Suprapubic skin (tissue), 4 donors: ENCODE results near the gene TIAM1. TPM values are rescaled to one million over a fixed set of nuclear protein-coding genes. Genes with fewer than 3 reads are reported as not detected.

Experiments
- DNase-seq, 2 donors: peaks; one replicate each; pipeline ENCODE4 v3.0.0-alpha.2; 2019; ENCODE audit warnings: low spot score in 2 of 2
- H3K27ac ChIP-seq: fragments of 200-600 bp; sonication (generic); one replicate; pipeline ENCODE4 v1.5.1; 2019
- H3K27me3 ChIP-seq: fragments of 200-600 bp; sonication (generic); one replicate; pipeline ENCODE4 v1.5.1; 2019
- H3K36me3 ChIP-seq: fragments of 200-600 bp; sonication (generic); one replicate; pipeline ENCODE4 v1.5.1; 2019
- H3K4me1 ChIP-seq: fragments of 200-600 bp; sonication (generic); one replicate; pipeline ENCODE4 v1.5.1; 2019
- H3K4me3 ChIP-seq: fragments of 200-600 bp; sonication (generic); one replicate; pipeline ENCODE4 v1.5.1; 2019; ENCODE audit warnings: mild to moderate bottlenecking
- H3K9me3 ChIP-seq: fragments of 200-600 bp; sonication (generic); one replicate; pipeline ENCODE4 v1.5.1; 2019
- EP300 ChIP-seq: sonication (generic); formaldehyde crosslinking; IDR thresholded peaks from one replicate; pipeline ENCODE4 v1.6.1; 2017; ENCODE audit warnings: antibody characterized with exemption
- POLR2A ChIP-seq, 2 donors: fragments of 450-650 bp; IDR thresholded peaks; one replicate each; pipeline ENCODE4 v1.6.1; 2017; ENCODE audit warnings: antibody characterized with exemption in 2 of 2, mild to moderate bottlenecking in 2 of 2, moderate library complexity in 2 of 2
- POLR2AphosphoS5 ChIP-seq, 3 donors: sonication (generic); formaldehyde crosslinking; IDR thresholded peaks; one replicate each; pipeline ENCODE4 v1.6.1; 2017; ENCODE audit warnings: antibody characterized with exemption in 3 of 3
- WGBS: methylation state at CpG from one replicate; pipeline ENCODE4 v1.1.5; 2018; 5-methylcytosine and 5-hydroxymethylcytosine counted together
- total RNA-seq, 4 donors: library from RNA; depleted of rRNA; stranded (reverse); fragments of >200 nt; gene quantifications; one replicate each; pipeline ENCODE4 v1.1.0, GENCODE V29; 2016
- TF ChIP-seq, protein P1 (sequence below), 2 donors: fragments of 200-600 bp in 1 of 2; fragments of 450-650 bp in 1 of 2; sonication (generic) in 1 of 2; IDR thresholded peaks; one replicate each; pipeline ENCODE4 v1.5.1; 2016 to 2019; ENCODE audit warnings: antibody characterized with exemption in 2 of 2, mild to moderate bottlenecking in 1 of 2, moderate library complexity in 1 of 2

The TIAM1 gene
- total RNA-seq, 4 donors from 2014 or later: 71.9 to 135 (median 87.9) TPM

DNA sequence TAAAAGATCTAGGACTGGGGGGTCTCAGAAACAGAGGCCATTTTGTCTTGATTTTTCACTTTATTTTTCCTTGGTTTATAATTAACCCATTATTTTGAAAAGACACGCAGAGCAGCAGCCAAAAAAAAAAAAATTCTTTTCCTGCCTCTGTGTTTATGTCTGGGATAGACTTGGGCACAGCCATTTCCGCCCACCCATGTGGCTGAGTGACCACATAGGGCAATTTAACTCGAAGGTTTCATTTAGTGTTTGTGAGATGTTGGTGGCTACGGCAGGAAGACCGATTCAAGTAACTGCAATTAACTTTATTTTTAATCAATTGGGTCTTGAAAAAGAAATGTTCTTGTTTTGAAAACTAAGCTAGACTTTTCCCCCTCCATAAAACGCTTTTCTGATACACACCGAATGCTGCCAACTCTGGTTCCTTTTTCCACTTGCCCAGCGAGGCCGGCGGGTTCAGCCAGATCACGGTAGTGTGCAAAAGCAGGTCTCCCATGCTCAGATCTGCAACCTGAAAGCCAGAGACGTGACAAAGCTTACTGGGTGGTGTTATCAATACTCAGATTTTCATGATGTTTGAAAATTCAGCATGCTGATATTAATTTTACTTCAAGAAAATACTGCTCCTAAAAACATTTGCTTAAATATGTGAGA is 208.4 kb downstream of the TIAM1 start:
- Histone ChIP-seq H3K4me3 (no peak overlapping the region), H3K36me3 (peaks cover 17% of the 10 kb centered on the region), H3K4me1 (peaks cover 3% of the 10 kb centered on the region), H3K27ac (no peak overlapping the region), H3K9me3 (no peaks in the 10 kb centered on the region), H3K27me3 (no peaks in the 10 kb centered on the region)
- no peak for DNase-seq
- 72% methylated on average over 12 of the region's 12 CpGs for WGBS
- TF ChIP-seq POLR2AphosphoS5 (IDR thresholded peaks at IDR 0.05) (no peak), POLR2A (IDR thresholded peaks at IDR 0.05) (no peak), EP300 (no peak)
- TF ChIP-seq, protein P1, sequence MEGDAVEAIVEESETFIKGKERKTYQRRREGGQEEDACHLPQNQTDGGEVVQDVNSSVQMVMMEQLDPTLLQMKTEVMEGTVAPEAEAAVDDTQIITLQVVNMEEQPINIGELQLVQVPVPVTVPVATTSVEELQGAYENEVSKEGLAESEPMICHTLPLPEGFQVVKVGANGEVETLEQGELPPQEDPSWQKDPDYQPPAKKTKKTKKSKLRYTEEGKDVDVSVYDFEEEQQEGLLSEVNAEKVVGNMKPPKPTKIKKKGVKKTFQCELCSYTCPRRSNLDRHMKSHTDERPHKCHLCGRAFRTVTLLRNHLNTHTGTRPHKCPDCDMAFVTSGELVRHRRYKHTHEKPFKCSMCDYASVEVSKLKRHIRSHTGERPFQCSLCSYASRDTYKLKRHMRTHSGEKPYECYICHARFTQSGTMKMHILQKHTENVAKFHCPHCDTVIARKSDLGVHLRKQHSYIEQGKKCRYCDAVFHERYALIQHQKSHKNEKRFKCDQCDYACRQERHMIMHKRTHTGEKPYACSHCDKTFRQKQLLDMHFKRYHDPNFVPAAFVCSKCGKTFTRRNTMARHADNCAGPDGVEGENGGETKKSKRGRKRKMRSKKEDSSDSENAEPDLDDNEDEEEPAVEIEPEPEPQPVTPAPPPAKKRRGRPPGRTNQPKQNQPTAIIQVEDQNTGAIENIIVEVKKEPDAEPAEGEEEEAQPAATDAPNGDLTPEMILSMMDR (IDR thresholded peaks at IDR 0.05): no peak

DNA sequence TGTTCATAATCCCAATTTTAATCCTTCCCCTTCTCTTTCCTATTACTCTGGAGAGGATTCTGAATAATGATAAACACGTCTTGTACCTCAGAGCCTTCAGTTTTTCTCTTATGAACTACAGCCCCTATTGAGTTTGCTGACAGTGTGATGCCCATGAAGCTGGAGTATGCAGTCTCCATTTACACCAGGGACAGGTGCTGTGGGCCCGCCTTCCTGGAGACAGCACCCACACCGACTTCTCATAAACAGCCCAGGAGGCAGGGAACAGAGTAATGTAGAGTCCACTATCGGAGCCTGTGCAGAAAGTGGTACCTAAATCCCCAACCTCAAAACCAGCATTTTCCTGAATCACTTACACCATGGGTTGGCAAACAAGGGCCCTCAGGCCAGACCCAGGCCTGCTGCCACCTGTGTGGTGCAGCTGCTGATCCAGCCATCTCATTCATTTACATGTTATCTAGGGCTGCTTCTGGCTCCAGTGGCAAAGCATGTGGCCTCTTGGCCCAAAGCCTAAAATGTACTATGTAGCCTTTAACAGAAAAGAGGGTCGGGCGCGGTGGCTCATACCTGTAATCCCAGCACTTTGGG is 210.7 kb downstream of the TIAM1 start:
- 95% methylated on average over 7 of the region's 7 CpGs for WGBS
- no peak overlapping the region for H3K27ac ChIP-seq
- no peak for DNase-seq
- no peaks in the 10 kb centered on the region for H3K9me3 ChIP-seq
- TF ChIP-seq POLR2AphosphoS5 (IDR thresholded peaks at IDR 0.05) (no peak), EP300 (no peak), POLR2A (IDR thresholded peaks at IDR 0.05) (no peak)
- TF ChIP-seq, protein P1 (IDR thresholded peaks at IDR 0.05): no peak
- H3K4me3 ChIP-seq: no peak overlapping the region
- peaks cover 36% of the 10 kb centered on the region for H3K36me3 ChIP-seq
- H3K27me3 ChIP-seq: no peaks in the 10 kb centered on the region
- peaks cover 3% of the 10 kb centered on the region for H3K4me1 ChIP-seq

DNA sequence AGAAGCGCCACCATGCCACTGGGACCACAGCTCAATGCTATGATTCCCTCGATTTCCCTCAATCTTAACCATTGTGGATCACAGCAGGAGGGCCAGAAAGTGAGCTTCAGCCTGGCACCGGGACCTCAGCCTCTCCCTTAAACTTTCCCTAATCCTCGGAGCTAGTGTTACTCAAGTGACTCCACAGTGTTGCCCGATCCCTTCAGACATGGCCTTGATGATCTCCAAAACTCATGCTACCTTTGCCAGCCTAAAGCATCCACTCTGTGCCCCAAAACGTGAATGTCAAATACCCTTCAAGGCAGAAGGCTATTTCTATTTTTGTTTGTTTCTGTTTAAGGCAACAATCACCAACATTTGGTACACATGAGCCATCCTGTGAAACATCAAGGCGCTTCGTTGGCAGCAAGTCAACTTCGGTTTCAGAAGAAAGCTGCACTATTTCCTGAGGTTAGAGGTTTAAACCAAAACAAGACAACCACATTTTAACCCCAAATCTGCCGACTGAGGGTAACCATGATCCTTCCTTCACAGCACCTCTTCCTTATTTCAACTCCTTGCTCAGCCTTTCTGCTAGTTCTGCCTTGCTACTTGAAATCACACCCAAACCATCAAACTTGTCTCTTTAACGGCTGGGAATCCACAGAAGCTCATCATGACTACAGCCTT is 211.4 kb downstream of the TIAM1 start:
- no peak for TF ChIP-seq EP300
- TF ChIP-seq POLR2AphosphoS5 (IDR thresholded peaks at IDR 0.05): no peak
- TF ChIP-seq, protein P1 (IDR thresholded peaks at IDR 0.05): no peak
- TF ChIP-seq POLR2A (IDR thresholded peaks at IDR 0.05): no peak

DNA sequence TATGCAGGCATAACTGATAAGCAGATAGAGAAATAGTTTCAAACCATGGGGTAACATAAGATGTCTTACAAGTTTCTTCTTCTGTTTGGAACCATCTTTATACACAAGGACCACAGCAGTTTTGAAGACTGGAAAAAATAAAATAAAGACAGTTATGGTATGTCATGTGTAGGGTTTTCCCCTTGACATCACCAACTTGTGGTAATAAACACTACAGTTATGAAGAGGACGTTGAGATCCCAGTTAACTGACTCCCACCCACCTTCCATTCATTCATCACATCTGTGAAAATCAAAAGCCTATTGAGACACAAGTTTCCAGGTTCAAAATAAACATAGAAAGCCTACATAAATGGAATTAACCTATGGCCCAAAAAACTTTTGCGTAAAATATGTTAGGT is 213.2 kb downstream of the TIAM1 start:
- H3K27ac ChIP-seq: no peak overlapping the region
- H3K4me3 ChIP-seq: no peak overlapping the region
- TF ChIP-seq POLR2A (IDR thresholded peaks at IDR 0.05): no peak
- no peak for TF ChIP-seq POLR2AphosphoS5 (IDR thresholded peaks at IDR 0.05)
- TF ChIP-seq, protein P1 (IDR thresholded peaks at IDR 0.05): no peak
- no peak for TF ChIP-seq EP300
- WGBS: 82% methylated on average over 2 of the region's 2 CpGs
- H3K4me1 ChIP-seq: peaks cover 3% of the 10 kb centered on the region
- peaks cover 45% of the 10 kb centered on the region for H3K36me3 ChIP-seq
- H3K9me3 ChIP-seq: no peaks in the 10 kb centered on the region
- no peaks in the 10 kb centered on the region for H3K27me3 ChIP-seq
- DNase-seq: no peak

More for the DNA sequence above, 211.4 kb downstream of the TIAM1 start:
- Histone ChIP-seq H3K4me1 (peaks cover 3% of the 10 kb centered on the region), H3K27ac (no peak overlapping the region), H3K27me3 (no peaks in the 10 kb centered on the region), H3K9me3 (no peaks in the 10 kb centered on the region), H3K4me3 (no peak overlapping the region), H3K36me3 (peaks cover 37% of the 10 kb centered on the region)
- DNase-seq: no peak
- WGBS: 57% methylated on average over 11 of the region's 11 CpGs

DNA sequence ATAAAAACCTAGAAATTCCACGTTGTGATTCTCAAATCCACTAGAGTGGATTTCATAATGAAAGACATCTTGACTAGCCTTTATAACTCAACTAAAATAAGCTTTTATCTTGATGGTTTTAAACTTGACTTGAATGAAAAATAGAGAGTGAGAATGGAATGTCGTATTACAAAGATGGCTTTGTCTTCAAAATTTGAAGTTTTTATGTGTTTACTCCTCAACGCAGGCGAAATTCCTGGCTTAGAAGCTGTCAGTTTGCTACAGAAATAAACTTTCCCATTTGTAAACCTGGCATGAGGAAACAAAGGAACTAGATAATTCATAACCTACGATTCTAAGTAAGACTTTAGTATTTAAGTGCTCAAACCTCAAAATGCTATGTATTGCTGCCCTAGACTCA is 215.8 kb downstream of the TIAM1 start:
- peaks cover 3% of the 10 kb centered on the region for H3K4me1 ChIP-seq
- H3K27me3 ChIP-seq: no peaks in the 10 kb centered on the region
- no peaks in the 10 kb centered on the region for H3K9me3 ChIP-seq
- TF ChIP-seq POLR2A (IDR thresholded peaks at IDR 0.05): no peak
- TF ChIP-seq EP300: no peak
- TF ChIP-seq, protein P1 (IDR thresholded peaks at IDR 0.05): no peak
- no peak for TF ChIP-seq POLR2AphosphoS5 (IDR thresholded peaks at IDR 0.05)
- WGBS: 55% methylated on average over 5 of the region's 5 CpGs
- H3K36me3 ChIP-seq: peaks cover 61% of the 10 kb centered on the region
- DNase-seq: no peak
- H3K27ac ChIP-seq: no peak overlapping the region
- H3K4me3 ChIP-seq: no peak overlapping the region
